ENCODE results near the gene MPV17. TPM values are rescaled to one million over a fixed set of nuclear protein-coding genes. Genes with fewer than 3 reads are reported as not detected.
A peak's percentile ranks its signal among the peaks of the same experiment; 100 is the strongest.

MPV17 gene
- total and polyA plus RNA-seq, 2 of the 13 experiments (the other 11 are each of a cell fraction or from before 2014, with no cell fraction given), result 48.9 to 129 TPM

DNA sequence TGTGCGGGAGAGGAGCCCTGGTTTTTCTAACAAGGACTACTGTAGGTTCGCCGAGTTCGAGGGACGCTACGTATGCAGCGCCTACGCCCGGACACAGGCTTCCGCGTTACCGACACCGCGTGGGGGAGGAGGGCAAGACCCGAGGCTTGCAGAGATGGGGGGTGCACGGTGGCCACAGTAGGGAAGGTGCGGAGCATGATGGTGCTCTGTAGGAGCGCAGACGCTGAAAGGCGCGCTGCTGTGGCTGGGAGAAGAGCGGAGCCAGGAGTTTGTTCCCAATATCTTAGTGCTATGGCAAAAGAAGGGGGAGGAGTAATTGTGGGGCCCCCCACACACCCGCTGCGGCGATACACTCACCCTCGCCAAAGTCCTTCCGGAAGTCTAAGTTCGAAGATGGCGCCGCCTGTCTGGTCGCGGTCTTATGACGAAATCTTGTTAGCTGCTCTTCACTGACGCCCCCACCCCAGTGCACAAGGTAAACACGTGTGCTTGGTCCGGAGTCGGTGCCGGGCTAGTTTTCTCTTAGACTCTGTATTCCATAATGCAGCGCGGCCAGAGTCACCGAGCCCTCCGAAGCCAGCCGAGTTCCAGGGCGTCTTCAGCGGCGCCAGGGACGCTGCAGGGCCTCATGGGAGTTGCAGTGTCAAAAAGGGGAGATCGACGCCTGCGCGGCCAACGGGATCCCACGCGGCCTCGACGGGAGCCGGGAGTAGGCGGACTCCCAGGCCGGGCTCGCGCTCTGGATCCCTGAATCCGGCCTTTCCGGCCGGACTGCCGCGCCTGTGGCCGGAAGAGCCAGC, 33.7 kb upstream of the MPV17 start, which contains the start of gene GTF3C2 (continued):
- TF ChIP-seq, protein P1, sequence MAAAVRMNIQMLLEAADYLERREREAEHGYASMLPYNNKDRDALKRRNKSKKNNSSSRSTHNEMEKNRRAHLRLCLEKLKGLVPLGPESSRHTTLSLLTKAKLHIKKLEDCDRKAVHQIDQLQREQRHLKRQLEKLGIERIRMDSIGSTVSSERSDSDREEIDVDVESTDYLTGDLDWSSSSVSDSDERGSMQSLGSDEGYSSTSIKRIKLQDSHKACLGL (CRISPR knock-in tag; IDR thresholded peaks at IDR 0.05), result peak; percentile 79
- peak; percentile 85 for TF ChIP-seq ZNF431 (CRISPR knock-in tag; IDR thresholded peaks at IDR 0.05; ENCODE audit: borderline replicate concordance, low read depth)
- peak; percentile 97 for TF ChIP-seq ZNF430 (CRISPR knock-in tag; IDR thresholded peaks at IDR 0.05)
- no peak for TF ChIP-seq SOX13 (IDR thresholded peaks at IDR 0.05)
- no peak for TF ChIP-seq SOX13 (CRISPR knock-in tag; conservative IDR thresholded peaks at IDR 0.05 in 1 of 2, IDR thresholded peaks at IDR 0.05 in 1 of 2)
- TF ChIP-seq ZNF747 (CRISPR knock-in tag; IDR thresholded peaks at IDR 0.05; ENCODE audit: borderline replicate concordance), result no peak; the same call in 1 of the 2 replicates
- TF ChIP-seq, protein P2, sequence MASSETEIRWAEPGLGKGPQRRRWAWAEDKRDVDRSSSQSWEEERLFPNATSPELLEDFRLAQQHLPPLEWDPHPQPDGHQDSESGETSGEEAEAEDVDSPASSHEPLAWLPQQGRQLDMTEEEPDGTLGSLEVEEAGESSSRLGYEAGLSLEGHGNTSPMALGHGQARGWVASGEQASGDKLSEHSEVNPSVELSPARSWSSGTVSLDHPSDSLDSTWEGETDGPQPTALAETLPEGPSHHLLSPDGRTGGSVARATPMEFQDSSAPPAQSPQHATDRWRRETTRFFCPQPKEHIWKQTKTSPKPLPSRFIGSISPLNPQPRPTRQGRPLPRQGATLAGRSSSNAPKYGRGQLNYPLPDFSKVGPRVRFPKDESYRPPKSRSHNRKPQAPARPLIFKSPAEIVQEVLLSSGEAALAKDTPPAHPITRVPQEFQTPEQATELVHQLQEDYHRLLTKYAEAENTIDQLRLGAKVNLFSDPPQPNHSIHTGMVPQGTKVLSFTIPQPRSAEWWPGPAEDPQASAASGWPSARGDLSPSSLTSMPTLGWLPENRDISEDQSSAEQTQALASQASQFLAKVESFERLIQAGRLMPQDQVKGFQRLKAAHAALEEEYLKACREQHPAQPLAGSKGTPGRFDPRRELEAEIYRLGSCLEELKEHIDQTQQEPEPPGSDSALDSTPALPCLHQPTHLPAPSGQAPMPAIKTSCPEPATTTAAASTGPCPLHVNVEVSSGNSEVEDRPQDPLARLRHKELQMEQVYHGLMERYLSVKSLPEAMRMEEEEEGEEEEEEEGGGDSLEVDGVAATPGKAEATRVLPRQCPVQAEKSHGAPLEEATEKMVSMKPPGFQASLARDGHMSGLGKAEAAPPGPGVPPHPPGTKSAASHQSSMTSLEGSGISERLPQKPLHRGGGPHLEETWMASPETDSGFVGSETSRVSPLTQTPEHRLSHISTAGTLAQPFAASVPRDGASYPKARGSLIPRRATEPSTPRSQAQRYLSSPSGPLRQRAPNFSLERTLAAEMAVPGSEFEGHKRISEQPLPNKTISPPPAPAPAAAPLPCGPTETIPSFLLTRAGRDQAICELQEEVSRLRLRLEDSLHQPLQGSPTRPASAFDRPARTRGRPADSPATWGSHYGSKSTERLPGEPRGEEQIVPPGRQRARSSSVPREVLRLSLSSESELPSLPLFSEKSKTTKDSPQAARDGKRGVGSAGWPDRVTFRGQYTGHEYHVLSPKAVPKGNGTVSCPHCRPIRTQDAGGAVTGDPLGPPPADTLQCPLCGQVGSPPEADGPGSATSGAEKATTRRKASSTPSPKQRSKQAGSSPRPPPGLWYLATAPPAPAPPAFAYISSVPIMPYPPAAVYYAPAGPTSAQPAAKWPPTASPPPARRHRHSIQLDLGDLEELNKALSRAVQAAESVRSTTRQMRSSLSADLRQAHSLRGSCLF (CRISPR knock-in tag; IDR thresholded peaks at IDR 0.05; ENCODE audit: borderline replicate concordance), result no peak
- peak; percentile 94 for TF ChIP-seq ZFX (CRISPR knock-in tag; IDR thresholded peaks at IDR 0.05; ENCODE audit: low read depth)
- TF ChIP-seq, protein P3, sequence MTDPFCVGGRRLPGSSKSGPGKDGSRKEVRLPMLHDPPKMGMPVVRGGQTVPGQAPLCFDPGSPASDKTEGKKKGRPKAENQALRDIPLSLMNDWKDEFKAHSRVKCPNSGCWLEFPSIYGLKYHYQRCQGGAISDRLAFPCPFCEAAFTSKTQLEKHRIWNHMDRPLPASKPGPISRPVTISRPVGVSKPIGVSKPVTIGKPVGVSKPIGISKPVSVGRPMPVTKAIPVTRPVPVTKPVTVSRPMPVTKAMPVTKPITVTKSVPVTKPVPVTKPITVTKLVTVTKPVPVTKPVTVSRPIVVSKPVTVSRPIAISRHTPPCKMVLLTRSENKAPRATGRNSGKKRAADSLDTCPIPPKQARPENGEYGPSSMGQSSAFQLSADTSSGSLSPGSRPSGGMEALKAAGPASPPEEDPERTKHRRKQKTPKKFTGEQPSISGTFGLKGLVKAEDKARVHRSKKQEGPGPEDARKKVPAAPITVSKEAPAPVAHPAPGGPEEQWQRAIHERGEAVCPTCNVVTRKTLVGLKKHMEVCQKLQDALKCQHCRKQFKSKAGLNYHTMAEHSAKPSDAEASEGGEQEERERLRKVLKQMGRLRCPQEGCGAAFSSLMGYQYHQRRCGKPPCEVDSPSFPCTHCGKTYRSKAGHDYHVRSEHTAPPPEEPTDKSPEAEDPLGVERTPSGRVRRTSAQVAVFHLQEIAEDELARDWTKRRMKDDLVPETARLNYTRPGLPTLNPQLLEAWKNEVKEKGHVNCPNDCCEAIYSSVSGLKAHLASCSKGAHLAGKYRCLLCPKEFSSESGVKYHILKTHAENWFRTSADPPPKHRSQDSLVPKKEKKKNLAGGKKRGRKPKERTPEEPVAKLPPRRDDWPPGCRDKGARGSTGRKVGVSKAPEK (CRISPR knock-in tag; IDR thresholded peaks at IDR 0.05; ENCODE audit: borderline replicate concordance), result peak; percentile 69; the same call in 1 of the 2 replicates
- TF ChIP-seq ZNF772 (CRISPR knock-in tag; IDR thresholded peaks at IDR 0.05), result peak; percentile 85
- TF ChIP-seq ATF7 (IDR thresholded peaks at IDR 0.05), result peak; percentile 61
- TF ChIP-seq ATF7 (CRISPR knock-in tag; IDR thresholded peaks at IDR 0.05), result no peak
- peak; percentile 84; the same call in 1 of the 2 replicates for TF ChIP-seq CEBPB (IDR thresholded peaks at IDR 0.05; ENCODE audit: borderline replicate concordance, low read depth, low read length)
- TF ChIP-seq POLR2AphosphoS2 (IDR thresholded peaks at IDR 0.05; ENCODE audit: low read depth, low read length), result no peak
- peak; percentile 44; the same call in 1 of the 2 replicates for TF ChIP-seq MTA1 (CRISPR knock-in tag; IDR thresholded peaks at IDR 0.05; ENCODE audit: borderline replicate concordance)
- no peak for TF ChIP-seq ZFP62 (CRISPR knock-in tag; IDR thresholded peaks at IDR 0.05)
- no peak; the same call in 1 of the 2 replicates for TF ChIP-seq ZNF570 (CRISPR knock-in tag; IDR thresholded peaks at IDR 0.05; ENCODE audit: borderline replicate concordance)
- peak; percentile 85 for TF ChIP-seq SRSF1 (optimal IDR thresholded peaks at IDR 0.05; ENCODE audit: low read depth, low read length)
- peak; percentile 67; the same call in 1 of the 2 replicates for TF ChIP-seq NRL (CRISPR knock-in tag; IDR thresholded peaks at IDR 0.05; ENCODE audit: borderline replicate concordance)
- peak; percentile 54; the same call in 1 of the 2 replicates for TF ChIP-seq MIXL1 (CRISPR knock-in tag; IDR thresholded peaks at IDR 0.05)
- TF ChIP-seq SNAPC2 (CRISPR knock-in tag; IDR thresholded peaks at IDR 0.05), result peak; percentile 93
- TF ChIP-seq ZNF709 (CRISPR knock-in tag; IDR thresholded peaks at IDR 0.05), result no peak

Data from HepG2 (cell line).